K562 (cell line): ENCODE measurements around the gene PAQR8. TPM values are rescaled to one million over a fixed set of nuclear protein-coding genes. Genes with fewer than 3 reads are reported as not detected.

Source experiments
- CBFA2T3 ChIP-seq: fragments of 450-650 bp; IDR thresholded peaks from 2 replicates; pipeline ENCODE4 v1.6.1; 2017
- DPF2 ChIP-seq: fragments of 450-650 bp; IDR thresholded peaks from 2 replicates; pipeline ENCODE4 v1.6.1; 2016
- ESRRB ChIP-seq: fragments of 250-450 bp; sonication (Bioruptor Pico); IDR thresholded peaks from 2 replicates; pipeline ENCODE4 v1.5.0; 2020; ENCODE audit warnings: mild to moderate bottlenecking, moderate library complexity, borderline replicate concordance
- FOXP4 ChIP-seq: sonication (generic); formaldehyde crosslinking; IDR thresholded peaks from 2 replicates; pipeline ENCODE4 v1.8.0; 2022; ENCODE audit warnings: mild to moderate bottlenecking, missing genetic modification reagents, borderline replicate concordance
- JUNB ChIP-seq: fragments of 450-650 bp; formaldehyde crosslinking; conservative IDR thresholded peaks from 2 replicates; pipeline ENCODE4 v1.4.0; 2020; ENCODE audit warnings: mild to moderate bottlenecking
- MAZ ChIP-seq, 2 experiments: fragments of 450-650 bp in 1 of 2; sonication (generic) in 1 of 2; formaldehyde crosslinking; IDR thresholded peaks in 1 of 2; conservative IDR thresholded peaks in 1 of 2; 2 replicates each; pipeline versions ENCODE4 v1.4.0 to v1.5.0; 2020; ENCODE audit warnings: mild to moderate bottlenecking in 1 of 2, missing genetic modification reagents in 1 of 2
- MCM7 ChIP-seq, 2 experiments: fragments of 450-650 bp; IDR thresholded peaks; 2 replicates each; pipeline ENCODE4 v1.6.1; 2016 to 2018
- PATZ1 ChIP-seq: fragments of 250-450 bp; sonication (Bioruptor Pico); IDR thresholded peaks from 2 replicates; pipeline ENCODE4 v1.5.0; 2020; ENCODE audit warnings: mild to moderate bottlenecking, borderline replicate concordance
- PHB ChIP-seq: fragments of 250-450 bp; sonication (Bioruptor Pico); IDR thresholded peaks from 2 replicates; pipeline ENCODE4 v1.5.0; 2021
- RCOR1 ChIP-seq, 2 experiments: IDR thresholded peaks; 2 replicates each; pipeline ENCODE4 v1.6.1; 2012; ENCODE audit warnings: low read depth in 2 of 2, low read length in 2 of 2, borderline replicate concordance in 1 of 2, improper control_type of control experiment in 1 of 2
- SP2 ChIP-seq: IDR thresholded peaks from 2 replicates; pipeline ENCODE4 v1.6.1; 2011; ENCODE audit warnings: mild to moderate bottlenecking, low read depth, low read length, moderate library complexity; ENCODE audit not compliant: poor library complexity, severe bottlenecking; ENCODE audit errors: extremely low read depth
- TARDBP ChIP-seq: fragments of 450-650 bp; IDR thresholded peaks from 2 replicates; pipeline ENCODE4 v1.6.1; 2016
- ZC3H4 ChIP-seq: sonication (generic); formaldehyde crosslinking; IDR thresholded peaks from 2 replicates; pipeline ENCODE4 v1.9.0; 2021; ENCODE audit warnings: missing genetic modification reagents, borderline replicate concordance
- ZMIZ1 ChIP-seq, 2 experiments: fragments of 150-350 bp in 1 of 2; IDR thresholded peaks; 2 replicates each; pipeline ENCODE4 v1.6.1; 2012 to 2016; ENCODE audit warnings: low read depth in 2 of 2, low read length in 2 of 2, mild to moderate bottlenecking in 1 of 2, moderate library complexity in 1 of 2
- ZNF134 ChIP-seq: fragments of 250-450 bp; sonication (Bioruptor Pico); conservative IDR thresholded peaks from 2 replicates; pipeline ENCODE4 v1.4.0; 2020
- ZNF41 ChIP-seq: fragments of 250-450 bp; sonication (Bioruptor Pico); conservative IDR thresholded peaks from 2 replicates; pipeline ENCODE4 v1.4.0; 2020; ENCODE audit warnings: mild to moderate bottlenecking
- ZNF778 ChIP-seq: fragments of 450-650 bp; formaldehyde crosslinking; IDR thresholded peaks from 2 replicates; pipeline ENCODE4 v1.4.0; 2020; ENCODE audit warnings: mild to moderate bottlenecking, moderate library complexity
- ZSCAN32 ChIP-seq: fragments of 450-650 bp; formaldehyde crosslinking; IDR thresholded peaks from 2 replicates; pipeline ENCODE4 v1.4.0; 2020; ENCODE audit warnings: mild to moderate bottlenecking, moderate library complexity
- polyA plus RNA-seq, 8 experiments: library from polyadenylated mRNA; depleted of rRNA in 4 of 8; stranded (reverse) in 5 of 8; unstranded in 3 of 8; fragments of >200 nt; fragmentation: Nextera tagmentation in 2 of 8; fragmentation: Illumina TruSeq in 1 of 8; extraction: Ambion mirVana in 2 of 8; extraction: Trizol in 1 of 8; gene quantifications; 2 replicates each; pipeline versions ENCODE4 v1.2.1 to v1.2.3, GENCODE V29; 2011 to 2014; ENCODE audit warnings: inconsistent platforms in 1 of 8, missing spikeins in 1 of 8
- total RNA-seq, 7 experiments: library from RNA; depleted of rRNA in 6 of 7; stranded (reverse); fragments of >200 nt in 6 of 7; fragmentation: Illumina TruSeq in 2 of 7; extraction: Trizol in 2 of 7; gene quantifications; 2 replicates each; pipeline versions ENCODE4 v1.2.1 to v1.2.3, GENCODE V29; 2011 to 2021; ENCODE audit warnings: low replicate concordance in 1 of 7
- TF ChIP-seq, protein P1 (sequence below): fragments of 200-400 bp; formaldehyde crosslinking; IDR thresholded peaks from 2 replicates; pipeline ENCODE4 v1.6.1; 2017; ENCODE audit warnings: mild to moderate bottlenecking, low read depth, low read length, moderate library complexity

Gene PAQR8
- total and polyA plus RNA-seq, 9 of the 15 experiments (the other 6 are each of a cell fraction or from before 2014, with no cell fraction given) = 1.4 to 10.2 (median 3.5) TPM

- peak; percentile 70 for TF ChIP-seq CBFA2T3
- TF ChIP-seq DPF2 = peak; percentile 81
- TF ChIP-seq, protein P1, sequence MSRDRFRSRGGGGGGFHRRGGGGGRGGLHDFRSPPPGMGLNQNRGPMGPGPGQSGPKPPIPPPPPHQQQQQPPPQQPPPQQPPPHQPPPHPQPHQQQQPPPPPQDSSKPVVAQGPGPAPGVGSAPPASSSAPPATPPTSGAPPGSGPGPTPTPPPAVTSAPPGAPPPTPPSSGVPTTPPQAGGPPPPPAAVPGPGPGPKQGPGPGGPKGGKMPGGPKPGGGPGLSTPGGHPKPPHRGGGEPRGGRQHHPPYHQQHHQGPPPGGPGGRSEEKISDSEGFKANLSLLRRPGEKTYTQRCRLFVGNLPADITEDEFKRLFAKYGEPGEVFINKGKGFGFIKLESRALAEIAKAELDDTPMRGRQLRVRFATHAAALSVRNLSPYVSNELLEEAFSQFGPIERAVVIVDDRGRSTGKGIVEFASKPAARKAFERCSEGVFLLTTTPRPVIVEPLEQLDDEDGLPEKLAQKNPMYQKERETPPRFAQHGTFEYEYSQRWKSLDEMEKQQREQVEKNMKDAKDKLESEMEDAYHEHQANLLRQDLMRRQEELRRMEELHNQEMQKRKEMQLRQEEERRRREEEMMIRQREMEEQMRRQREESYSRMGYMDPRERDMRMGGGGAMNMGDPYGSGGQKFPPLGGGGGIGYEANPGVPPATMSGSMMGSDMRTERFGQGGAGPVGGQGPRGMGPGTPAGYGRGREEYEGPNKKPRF = no peak
- TF ChIP-seq SP2 = no peak
- no peak for TF ChIP-seq TARDBP
- 0 out of 2 replicates have a peak, but pooled peaks have one; percentile 34 for TF ChIP-seq JUNB (CRISPR knock-in tag)
- TF ChIP-seq ZSCAN32 = no peak
- TF ChIP-seq ZC3H4 (CRISPR knock-in tag) = no peak
- TF ChIP-seq ZNF778 (CRISPR knock-in tag) = no peak
- TF ChIP-seq RCOR1 (IDR thresholded peaks at IDR 0.05; ENCODE audit: borderline replicate concordance in 1 of 2, low read depth in 2 of 2, low read length in 2 of 2) = peak in 1 of 2 experiments; percentile 41; a peak in 1 of 4 replicates
- no peak for TF ChIP-seq ZNF134 (CRISPR knock-in tag)
- TF ChIP-seq ZNF41 (CRISPR knock-in tag) = no peak
- TF ChIP-seq ZMIZ1 (IDR thresholded peaks at IDR 0.05; ENCODE audit: low read depth in 2 of 2, low read length in 2 of 2) = no peak
- TF ChIP-seq MCM7 (IDR thresholded peaks at IDR 0.05) = no peak
- no peak for TF ChIP-seq PHB (CRISPR knock-in tag)
- TF ChIP-seq FOXP4 (CRISPR knock-in tag) = no peak
- TF ChIP-seq PATZ1 = no peak
- TF ChIP-seq MAZ (CRISPR knock-in tag; conservative IDR thresholded peaks at IDR 0.05 in 1 of 2, IDR thresholded peaks at IDR 0.05 in 1 of 2) = 0 out of 4 replicates have a peak, but pooled peaks of 1 of the 2 experiments have one; percentile 13
- TF ChIP-seq ESRRB (CRISPR knock-in tag) = no peak
Observed at GRCh38 chr6:52417675-52418111, 55.7 kb downstream of the PAQR8 start (continued).
